Fibroblast of mammary gland (primary cell): Measurements from ENCODE around the gene HHIPL1.

Experiments
- DNase-seq: peaks from one replicate; pipeline ENCODE4 v3.0.0-alpha.2; 2010; ENCODE audit warnings: low read depth
- H3K4me3 ChIP-seq: 2 replicates; pipeline ENCODE4 v1.5.1; 2011; ENCODE audit warnings: low read depth, mild to moderate bottlenecking, low read length, moderate library complexity; ENCODE audit not compliant: control insufficient read depth
- CTCF ChIP-seq: conservative IDR thresholded peaks from 2 replicates; pipeline ENCODE4 v1.5.1; 2011; ENCODE audit warnings: low read depth, low read length, inconsistent platforms; ENCODE audit not compliant: control insufficient read depth, insufficient read depth

HHIPL1 gene

DNA sequence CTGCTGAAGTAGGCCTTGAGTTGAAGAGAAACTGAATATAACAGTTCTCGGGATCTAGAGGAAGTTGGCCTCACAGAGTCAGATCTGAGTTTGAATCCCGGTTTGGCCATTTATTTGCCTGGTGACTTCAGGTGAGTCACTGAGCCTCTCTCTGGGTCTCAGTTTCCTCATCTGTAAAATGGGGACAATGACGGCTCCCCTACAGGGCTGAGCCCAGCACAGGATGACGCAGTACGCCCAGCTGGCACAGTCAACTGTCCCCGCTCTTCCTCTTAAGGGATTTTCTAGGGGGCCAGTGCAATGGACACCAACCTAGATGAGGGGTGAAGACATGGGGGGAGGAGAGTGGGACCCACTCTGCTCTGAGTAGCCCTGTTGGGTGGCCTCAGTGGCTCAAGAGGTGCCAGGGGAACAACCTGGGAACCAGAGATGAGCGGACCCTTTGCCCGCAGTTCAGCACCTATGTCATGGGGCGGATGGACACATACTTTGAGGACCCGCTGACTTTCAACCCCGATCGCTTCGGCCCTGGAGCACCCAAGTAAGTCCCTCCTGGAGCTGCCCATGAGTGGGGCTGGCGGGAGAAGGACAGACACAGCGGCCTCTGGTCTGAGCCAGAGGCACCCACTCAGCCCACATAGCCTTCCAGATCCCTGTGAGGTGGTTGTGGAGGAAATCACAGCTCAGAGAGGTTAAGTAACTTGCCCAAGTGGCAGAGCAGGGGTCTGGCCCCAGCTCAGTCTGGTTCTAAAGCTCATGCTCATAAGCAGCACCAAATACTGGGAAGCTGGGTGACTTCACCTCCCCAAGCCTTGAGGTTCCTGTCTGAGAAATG, 80.2 kb downstream of the HHIPL1 start:
- no peak overlapping the region for H3K4me3 ChIP-seq
- no peak for DNase-seq
- no peak for TF ChIP-seq CTCF

DNA sequence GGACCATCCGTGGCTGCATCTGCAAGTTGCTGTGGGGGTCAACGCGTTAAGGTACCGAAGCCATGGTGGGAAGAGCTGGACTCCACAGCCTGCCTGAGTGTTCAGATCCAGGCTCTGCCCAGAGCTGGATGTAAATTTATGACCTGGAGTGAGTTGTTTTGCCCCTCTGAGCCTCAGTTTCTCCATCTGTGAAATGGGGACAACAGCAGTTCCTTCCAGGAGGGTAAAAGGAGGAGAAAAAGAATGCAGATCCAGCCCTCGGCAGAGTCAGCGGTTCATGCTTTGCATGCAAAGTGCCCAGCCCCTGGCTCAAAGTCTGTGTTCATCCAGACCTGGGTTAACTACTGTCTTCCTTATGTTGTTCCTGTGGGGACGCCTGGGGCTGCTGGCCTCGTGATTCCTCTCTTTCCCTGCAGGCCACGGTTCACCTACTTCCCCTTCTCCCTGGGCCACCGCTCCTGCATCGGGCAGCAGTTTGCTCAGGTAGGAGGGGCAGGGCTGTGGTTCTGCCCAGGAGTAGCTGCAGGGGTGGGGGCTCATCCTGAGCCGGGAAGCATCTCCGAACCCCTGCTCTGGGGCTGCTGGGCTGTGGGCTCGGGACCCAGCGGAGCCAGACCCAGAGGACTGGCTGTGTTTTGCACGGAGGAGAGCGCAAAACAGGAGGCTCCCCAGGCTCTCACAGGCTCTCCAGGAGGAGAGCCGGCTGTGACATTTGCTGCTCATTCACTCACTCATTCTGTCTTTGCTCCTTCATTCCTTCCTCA, 81.0 kb downstream of the HHIPL1 start:
- no peak for TF ChIP-seq CTCF
- H3K4me3 ChIP-seq: no peak overlapping the region
- DNase-seq: no peak

DNA sequence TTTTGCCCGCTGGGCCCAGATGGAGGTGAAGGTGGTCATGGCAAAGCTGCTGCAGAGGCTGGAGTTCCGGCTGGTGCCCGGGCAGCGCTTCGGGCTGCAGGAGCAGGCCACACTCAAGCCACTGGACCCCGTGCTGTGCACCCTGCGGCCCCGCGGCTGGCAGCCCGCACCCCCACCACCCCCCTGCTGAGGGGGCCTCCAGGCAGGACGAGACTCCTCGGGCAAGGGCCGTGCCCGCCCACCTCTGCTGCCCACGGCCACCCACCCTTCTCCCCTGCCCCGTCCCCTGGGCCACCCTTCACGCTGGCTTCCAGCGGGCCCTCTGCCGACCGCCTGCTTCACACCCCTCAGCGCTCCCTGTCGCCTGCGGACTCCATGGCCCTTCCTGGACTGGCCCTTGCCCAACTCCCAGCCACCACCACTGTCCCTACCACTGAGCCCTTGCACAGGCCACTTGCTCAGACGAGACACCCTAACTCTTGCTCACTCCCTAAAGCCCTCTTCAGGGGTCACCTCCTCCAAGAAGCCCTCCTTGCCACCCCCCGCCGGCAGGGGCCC, 81.7 kb downstream of the HHIPL1 start:
- no peak for TF ChIP-seq CTCF
- no peak overlapping the region for H3K4me3 ChIP-seq
- no peak for DNase-seq

DNA sequence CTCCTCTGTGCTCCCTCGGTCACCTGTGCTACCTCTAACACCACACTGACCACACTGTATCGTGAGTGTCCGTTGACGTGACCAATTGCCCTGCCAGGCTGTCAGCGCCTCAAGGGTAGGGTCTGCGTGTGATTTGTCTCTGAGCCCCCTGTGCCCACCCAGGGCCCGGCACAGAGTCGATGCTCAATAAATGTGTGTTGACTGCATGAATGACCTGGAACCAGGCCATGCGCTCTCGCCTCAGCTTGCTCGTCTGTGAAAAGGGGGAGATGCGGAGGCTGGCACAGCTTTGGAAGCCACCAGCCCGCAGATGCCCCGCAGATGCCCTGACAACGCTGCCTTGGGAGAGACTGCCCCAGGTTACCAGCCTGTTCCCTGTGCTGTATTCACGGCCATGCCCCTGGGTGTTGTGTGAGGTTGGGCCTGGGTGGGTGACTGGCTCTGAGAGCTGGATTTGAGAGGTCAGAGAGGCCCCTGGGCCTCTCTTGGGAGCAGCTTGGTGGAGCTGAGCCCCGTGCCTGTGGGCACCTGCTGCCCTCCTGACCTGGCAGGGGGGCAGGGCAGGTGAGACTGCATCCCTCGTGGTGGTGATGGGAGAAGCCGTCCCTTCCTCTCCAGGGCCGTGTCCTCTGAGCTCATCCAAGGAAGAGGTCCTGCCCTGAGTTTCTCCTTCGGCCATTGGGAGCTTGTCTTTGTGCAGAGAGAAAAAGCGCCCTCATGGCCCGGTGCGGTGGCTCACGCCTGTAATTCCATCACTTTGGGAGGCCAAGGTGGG, 82.4 kb downstream of the HHIPL1 start:
- no peak for DNase-seq
- TF ChIP-seq CTCF: no peak
- no peak overlapping the region for H3K4me3 ChIP-seq

DNA sequence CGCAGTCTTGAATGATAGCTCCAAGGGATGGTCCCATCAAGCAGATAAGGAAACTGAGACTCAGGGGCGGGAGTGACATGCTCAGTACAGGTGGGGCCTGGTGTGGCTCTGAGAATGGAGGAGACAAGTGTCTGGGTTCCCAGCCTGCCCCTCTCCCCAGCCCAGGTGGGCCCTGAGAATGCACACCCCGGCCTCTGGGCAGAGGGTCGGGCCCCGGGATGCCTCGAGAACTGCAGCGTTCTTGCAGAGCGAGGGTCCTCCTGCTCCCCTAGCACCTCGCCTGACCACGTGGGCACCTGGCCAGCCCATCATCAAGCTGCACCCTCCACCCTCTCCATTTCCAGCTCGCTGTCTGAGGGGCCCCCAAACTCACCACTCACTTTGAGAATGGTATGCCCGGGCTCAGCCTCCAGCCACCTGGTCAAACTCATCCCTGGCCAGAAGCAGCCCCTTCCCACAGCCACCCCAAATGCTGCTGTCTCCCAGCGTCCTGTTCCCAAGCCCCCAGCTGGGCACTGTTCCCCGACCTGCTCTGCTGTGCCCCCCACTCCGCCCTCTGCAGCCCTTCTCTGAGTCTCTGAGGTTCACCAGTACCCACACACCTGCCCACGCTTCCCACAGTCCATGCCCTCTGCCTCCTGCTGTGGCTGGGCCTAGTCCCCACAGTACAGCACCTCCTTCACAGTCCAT, 83.4 kb downstream of the HHIPL1 start:
- no peak for DNase-seq
- no peak for TF ChIP-seq CTCF
- no peak overlapping the region for H3K4me3 ChIP-seq

DNA sequence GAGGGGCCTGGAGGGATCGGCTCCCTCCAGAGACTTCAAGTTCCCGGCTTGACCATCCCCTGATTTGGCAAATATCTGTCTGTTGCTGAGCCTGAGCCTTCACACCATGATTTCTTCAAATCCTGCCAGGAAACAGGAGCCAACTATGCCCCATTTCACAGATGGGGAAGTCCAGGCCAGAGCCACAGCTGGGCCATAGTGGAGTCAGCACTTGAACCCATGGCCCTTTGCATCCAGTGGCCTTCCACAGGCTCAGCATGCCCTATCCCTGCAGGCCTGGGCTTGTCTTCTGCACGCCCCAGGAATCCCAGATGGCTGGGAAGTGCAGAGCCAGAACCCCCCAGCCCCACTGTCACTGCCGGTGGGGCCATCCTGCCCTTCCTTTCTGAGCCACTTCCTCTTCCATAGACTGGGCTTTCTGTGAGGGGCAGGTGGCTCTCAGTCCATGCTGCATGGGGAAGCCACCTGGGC, 84.1 kb downstream of the HHIPL1 start:
- H3K4me3 ChIP-seq: no peak overlapping the region
- no peak for TF ChIP-seq CTCF
- DNase-seq: no peak
